HT1080 (cell line): ENCODE measurements around the gene ATP4B. TPM values are rescaled to one million over a fixed set of nuclear protein-coding genes. Genes with fewer than 3 reads are reported as not detected.
"Not testable (repeated sequence)": the region's sequence is repeated elsewhere in the genome, so short reads cannot be mapped to it uniquely, and the experiment has no call there.

Experiments
- DNase-seq: peaks from one replicate; pipeline ENCODE4 v3.0.0-alpha.2; 2015; ENCODE audit warnings: low read depth
- total RNA-seq: library from RNA; depleted of rRNA; stranded (reverse); fragments of >200 nt; shearing (Covaris generic); gene quantifications from 2 replicates; pipeline ENCODE4 v1.2.3, GENCODE V29; 2014

The ATP4B gene
- total RNA-seq, 1 experiment from 2014 or later, result not detected

DNA sequence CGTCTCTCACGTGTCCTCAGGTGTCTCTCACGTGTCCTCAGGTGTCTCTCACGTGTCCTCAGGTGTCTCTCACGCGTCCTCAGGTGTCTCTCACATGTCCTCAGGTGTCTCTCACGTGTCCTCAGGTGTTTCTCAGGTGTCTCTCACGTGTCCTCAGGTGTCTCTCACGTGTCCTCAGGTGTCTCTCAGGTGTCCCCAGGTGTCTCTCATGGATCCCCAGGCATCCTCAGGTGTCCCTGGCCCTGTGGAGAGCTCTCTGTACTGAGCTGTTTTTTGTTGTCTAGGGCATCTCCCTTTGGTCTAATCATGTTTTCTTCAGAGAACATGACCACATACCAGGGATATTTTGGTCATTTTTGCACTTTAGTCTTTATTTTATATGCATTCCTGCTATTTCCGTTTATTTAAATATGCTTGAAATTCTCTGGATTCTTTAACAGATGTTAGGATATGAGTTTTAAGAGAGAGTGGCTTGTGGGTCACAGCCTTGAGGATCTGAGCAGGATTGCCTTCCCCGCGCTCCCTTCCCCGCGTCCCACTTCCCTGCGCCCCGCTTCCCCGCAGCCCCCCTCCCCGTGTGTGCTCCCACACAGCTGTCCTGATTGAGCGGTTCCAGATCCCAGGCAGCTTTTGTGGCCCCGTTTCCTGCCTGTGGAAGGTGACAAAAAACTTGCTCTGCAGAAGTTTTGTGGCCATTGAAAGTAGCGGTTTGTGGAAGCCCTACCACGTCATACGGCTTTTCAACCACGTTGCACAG is 31.9 kb downstream of the ATP4B start:
- no peak for DNase-seq

DNA sequence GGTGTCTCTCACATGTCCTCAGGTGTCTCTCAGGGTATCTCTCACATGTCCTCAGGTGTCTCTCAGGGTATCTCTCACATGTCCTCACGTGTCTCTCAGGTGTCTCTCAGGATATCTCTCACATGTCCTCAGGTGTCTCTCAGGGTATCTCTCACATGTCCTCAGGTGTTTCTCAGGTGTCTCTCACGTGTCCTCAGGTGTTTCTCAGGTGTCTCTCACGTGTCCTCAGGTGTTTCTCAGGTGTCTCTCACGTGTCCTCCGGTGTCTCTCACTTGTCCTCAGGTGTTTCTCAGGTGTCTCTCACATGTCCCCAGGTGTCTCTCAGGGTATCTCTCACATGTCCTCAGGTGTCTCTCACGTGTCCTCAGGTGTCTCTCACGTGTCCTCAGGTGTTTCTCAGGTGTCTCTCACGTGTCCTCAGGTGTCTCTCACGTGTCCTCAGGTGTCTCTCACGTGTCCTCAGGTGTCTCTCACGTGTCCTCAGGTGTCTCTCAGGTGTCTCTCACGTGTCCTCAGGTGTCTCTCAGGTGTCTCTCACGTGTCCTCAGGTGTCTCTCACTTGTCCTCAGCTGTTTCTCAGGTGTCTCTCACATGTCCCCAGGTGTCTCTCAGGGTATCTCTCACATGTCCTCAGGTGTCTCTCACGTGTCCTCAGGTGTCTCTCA is 33.2 kb downstream of the ATP4B start:
- not testable (repeated sequence) for DNase-seq

DNA sequence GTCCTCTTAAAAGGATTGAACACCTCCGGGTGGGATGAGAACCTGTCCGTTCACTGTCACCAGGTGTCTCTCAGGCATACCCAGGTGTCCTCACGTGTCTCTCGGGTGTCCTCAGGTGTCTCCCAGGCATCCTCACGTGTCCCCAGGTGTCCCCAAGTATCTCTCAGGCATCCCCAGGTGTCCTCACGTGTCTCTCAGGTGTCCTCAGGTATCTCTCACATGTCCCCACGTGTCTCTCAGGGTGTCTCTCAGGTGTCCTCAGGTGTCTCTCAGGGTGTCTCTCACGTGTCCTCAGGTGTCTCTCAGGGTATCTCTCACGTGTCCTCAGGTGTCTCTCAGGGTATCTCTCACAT is 33.8 kb downstream of the ATP4B start:
- no peak for DNase-seq

DNA sequence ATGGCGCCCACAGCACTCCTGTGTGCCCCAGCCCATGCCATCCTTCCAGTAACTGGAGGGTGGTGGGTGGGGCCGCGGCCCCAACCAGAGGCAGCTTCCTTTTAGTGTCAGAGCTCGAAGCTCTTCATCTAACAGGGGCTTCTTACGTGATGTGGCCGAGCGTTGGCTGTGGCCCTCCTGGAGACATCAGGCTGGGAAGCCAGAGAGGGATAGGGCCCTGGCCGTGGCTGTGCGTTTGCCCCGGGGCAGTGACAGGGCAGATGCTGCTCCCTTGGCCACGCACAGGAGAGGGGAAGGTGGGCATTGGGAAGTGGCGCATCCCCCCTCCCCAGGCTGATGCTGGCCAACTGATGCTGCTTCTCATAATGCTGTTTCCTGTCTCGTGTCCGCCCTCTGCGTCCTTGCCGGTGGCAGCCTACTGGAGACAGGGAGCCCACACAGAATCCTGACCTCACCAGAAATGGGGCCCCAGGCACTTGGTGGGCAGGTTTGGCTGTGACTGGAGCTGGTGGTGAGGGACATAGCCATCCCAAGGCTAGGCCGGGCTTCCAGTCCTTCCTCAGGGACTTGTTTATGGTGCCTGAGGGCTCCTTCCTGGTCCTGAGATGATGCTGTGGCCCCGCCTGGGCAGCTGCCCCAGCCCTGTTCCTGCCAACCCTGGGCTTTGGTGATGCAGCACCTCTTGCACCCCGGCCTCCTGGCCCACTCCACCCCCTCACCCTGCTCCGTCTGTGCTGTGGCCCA is 34.3 kb downstream of the ATP4B start:
- DNase-seq, result no peak

DNA sequence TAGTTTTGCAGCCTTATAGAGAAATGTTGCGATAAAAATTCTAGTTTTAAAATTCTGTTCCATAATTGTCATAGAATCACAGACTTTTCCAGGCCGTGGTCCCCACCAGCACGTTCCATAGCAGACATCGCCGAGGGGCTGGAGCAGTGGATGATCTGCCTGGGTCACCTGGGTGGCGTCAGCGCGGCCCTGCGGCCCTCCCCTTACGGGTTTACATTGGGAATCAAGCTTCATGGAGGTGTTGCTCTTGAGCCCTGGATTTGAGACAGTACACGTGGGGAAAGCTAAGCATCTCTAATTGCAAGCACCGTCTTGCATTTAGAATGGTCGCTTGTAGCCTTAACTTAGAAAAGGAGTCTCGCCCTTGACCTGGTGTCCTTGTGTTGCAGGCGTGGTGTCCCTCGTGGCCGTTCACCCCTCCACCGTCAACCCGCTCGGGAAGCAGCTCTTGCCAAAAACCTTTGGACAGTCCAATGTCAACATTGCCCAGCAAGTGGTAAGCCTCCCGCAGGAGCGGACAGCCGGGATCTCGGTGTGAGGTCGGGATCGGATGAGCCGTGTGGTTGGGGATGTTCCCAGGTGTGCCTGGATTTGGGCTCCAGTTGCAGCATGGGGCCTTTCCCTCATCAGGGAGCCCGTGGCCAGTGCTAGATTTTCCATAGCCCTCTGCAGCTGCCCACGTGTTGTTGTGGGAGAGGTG is 35.1 kb downstream of the ATP4B start:
- no peak for DNase-seq

DNA sequence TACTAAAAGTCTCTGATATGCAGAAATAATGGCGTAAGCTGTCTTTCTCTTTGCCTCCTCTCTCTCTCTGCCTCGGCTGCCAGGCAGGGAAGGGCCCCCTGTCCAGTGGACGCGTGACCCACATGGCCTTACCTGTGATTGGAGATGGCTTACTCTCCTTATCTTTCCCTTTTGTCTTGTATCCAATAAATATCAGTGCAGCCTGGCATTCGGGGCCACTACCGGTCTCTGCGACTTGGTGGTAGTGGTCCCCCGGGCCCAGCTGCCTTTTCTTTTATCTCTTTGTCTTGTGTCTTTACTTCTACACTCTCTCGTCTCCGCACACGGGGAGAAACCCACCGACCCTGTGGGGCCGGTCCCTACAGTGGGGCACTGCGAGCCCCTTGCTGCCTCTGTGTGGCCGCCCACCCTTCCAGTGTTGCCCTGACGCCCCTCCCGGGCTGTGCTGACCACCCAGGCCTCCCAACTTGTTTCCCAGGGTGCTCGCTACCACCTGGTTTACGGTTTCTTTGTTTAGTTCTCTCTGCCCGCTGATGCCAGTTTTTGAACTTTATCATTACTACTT is 35.9 kb downstream of the ATP4B start:
- DNase-seq, result not testable (repeated sequence)

DNA sequence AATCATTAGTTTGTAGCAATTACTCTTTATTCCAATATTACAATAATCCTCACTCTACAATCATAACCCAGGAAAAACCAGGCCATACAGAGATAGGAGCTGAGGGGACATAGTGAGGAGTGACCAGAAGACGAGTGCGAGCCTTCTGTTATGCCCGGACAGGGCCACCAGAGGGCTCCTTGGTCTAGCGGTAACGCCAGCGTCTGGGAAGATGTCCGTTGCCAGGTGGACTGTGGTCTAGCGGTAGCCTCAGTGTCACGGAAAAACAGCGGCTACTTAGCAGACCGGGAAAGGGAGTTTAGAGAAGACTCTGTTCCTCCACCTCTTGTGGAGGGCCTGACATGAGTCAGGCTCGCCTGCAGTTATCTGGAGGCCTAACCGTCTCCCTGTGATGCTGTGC is 36.5 kb downstream of the ATP4B start:
- peak; percentile 37 for DNase-seq

DNA sequence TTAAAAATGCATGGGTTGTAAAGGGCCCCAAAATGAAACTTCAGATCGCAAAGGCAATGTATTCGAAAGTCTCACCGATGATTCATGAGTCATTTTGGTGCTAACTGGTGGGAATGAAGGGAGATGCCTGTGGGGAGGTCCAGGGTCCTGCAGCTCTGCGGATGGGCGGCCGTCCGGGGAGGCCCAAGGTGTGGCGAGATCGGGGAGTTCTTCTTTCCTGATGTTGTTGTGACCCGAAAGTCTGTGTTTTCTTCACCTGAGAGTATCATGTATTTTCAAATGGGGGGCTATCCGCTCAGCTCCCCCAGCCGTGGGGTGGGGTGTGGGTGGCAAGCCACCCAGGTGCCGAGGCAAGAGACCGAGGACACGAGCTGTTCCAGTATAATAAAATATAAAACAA is 37.0 kb downstream of the ATP4B start:
- no peak for DNase-seq

DNA sequence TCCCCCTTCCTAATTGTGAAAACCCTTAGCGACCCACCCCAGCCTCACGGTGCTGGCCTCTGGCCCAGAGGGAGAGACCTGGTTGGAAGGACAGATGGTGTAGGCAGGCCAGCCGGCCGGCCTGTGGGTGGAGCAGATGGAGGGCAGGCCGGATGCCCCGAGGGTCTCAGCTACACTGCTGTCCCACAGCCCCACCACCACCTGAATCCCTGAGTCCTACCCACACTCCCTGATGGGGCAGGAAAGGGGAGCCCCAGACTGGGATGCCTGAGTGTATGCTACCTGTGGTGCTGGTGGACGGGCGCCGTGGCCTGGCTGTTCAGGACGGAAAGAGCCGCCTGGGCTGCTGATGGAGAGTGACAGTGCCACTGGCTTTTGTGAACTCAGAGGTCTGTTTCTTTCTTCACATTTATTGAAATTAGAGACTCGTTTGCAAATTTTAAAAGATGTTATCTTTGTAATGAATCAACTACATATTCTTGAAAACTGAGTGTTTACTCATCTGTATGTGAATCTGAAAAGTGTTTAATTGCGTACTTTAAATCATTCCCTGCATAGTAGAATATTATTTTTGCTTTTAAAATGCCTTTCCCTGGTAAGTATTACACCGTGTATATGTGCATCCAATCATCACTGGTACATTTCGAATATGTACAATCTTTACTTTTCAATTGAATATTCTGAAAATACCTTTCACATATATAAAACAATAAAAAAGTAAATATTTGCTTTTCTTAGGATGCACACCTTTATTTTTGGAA is 37.8 kb downstream of the ATP4B start:
- DNase-seq, result no peak

DNA sequence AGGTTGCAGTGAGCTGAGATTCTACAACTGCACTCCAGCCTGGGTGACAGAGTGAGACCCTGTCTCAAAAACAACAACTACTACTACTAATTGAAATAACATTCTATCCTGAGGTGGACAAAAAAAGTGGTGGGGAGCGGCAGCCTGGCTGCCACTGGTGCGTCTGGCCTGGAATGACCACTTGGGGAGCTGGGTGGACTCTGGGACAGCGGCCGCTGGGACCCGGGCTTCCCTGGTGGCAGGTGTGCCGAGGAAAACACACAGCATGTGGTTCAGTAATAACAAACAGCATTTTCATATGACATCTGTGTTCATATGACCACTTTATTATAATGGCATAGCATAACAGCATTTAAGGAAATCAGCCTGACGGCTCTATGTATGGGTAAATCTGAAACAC is 39.5 kb downstream of the ATP4B start:
- DNase-seq, result no peak

DNA sequence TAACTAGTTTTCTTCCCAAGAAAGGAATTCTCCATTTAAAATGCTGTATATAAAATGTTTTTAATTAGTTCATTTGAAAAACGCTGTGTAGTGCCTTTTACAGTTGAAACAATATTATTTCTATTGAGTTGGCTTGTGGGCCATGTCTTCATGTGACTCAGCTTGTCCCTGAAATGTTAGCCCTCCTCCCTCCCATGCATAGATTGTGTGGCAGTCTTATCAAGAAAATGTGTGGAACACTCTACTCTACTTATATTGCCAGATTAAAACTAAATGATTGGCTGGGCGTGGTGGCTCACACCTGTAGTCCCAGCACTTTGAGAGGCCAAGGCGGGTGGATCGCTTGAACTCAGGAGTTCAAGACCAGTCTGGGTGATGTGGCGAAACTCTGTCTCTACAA is 40.0 kb downstream of the ATP4B start:
- DNase-seq, result no peak

DNA sequence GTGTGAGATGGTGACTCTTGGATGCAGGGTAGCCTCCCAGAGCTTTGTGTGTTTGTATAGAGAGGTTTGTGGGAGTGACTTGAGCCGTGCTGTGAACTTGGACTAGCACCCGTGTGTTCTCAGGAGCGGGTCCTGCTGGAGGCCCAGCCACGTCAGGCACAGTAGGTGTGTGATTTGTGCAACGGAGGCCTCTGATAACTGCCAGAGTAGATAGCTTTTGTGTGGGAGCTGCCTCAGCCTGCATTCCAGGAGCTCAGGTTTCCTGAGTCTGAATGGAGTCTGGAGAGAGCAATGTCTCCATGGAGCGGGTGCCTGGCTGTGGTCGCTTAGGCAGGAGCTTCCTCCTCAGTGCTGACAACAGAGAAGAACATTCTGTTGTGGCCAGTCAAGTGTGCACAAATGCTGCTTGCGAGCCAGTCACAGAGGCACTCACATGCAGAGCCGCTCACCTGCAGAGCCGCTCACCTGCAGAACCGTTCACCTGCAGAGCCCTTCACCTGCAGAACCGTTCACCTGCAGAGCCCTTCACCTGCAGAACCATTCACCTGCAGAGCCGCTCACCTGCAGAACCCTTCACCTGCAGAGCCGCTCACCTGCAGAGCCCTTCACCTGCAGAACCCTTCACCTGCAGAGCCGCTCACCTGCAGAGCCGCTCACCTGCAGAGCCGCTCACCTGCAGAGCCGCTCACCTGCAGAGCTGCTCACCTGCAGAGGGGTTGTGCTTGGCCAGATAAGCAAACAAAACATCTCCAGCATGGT is 40.8 kb downstream of the ATP4B start:
- DNase-seq, result no peak

DNA sequence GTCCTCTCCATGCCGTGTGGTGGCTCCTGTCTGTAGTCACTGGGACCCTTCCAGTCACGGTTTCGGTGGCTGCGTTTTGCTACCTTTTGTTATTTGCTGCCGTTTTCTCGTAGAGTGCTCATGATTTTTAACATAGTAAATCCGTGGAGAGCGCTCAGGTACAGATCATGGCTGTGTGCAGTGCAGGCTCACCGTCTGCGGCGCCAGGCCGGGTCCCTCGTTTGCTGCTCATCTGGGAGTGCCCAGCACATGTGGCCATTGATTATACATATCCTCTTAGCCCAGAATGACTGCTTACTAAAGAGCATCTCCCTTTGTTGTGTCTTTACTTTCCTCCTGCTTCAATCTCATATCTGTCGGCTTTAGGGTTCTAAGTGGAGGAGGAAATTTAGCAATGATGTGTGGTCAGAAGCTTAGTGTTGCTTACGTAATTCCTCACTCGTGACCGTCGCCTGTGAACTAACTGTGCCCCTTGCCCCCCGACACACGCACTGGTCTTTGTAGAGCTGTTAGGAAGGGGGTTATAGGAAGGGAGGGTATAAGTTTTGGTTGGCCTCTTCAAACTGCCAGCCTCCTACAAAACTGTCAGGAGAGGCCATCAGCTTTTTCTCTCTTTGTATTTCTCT is 41.6 kb downstream of the ATP4B start:
- no peak for DNase-seq

DNA sequence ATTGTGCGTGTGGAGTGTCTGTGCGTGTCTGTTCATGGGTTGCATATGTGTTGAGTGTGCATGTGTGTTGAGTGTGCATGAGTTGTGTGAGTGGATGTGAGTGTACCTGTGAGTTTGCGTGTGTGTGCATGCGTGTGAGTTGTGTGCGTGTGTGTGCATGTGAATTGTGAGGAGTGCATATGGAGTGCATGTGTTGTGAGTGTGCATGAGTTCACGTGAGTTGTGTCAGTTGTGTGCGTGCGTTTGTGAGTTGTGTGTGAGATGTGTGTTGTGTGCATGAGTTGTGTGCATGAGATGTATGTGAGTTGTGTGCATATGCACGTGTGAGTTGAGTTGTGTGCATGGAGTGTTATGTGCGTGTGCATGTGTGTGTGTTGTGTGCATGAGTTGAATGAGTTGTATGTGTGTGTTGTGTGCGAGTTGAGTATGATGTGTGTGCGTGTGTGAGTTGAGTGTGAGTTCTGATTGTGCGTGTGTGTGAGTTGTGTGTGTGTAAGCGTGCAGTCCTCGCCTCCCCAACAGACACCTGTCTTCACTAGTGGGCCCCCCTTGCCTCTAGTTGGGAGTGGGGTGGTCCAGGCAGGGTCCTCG is 44.1 kb downstream of the ATP4B start:
- no peak for DNase-seq

DNA sequence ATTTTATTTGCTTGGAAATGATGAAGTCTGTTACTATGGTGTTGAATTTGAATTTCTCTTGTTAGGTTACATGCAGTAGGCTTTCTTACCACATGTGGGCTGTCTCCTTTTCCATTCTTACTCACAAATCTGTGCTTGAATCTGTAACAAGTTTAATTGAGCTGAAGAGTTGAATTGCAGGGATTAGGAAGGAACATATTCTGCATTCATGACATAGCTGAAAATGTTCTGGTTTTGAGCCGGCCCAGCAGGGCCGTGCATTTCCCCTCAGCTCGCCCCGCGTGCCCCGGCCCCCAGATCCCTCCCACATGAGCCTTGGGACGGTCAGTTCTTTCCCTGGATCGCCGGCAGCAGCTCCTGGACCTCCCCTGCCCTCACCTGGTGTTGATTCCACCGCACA is 45.4 kb downstream of the ATP4B start:
- no peak for DNase-seq

DNA sequence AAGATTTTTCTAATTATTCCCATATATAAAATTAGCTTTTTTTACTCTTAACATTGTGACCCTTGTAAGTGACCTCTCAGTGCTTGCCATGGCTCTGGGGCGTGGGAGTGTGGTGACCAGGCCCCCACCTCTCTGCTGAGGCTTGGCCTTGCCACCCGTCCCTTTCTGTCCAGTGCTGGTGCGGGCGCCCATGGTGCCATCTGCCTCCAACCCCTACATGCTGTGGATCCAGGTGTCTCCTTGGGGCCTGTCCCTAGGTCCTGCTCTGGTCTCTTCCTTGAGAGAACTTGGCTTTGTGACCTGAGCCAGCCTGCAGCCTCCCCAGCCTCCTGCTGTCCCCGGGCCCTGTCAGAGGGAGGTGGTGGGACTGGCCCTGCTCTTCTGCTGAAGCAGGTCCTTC is 46.0 kb downstream of the ATP4B start:
- no peak for DNase-seq

DNA sequence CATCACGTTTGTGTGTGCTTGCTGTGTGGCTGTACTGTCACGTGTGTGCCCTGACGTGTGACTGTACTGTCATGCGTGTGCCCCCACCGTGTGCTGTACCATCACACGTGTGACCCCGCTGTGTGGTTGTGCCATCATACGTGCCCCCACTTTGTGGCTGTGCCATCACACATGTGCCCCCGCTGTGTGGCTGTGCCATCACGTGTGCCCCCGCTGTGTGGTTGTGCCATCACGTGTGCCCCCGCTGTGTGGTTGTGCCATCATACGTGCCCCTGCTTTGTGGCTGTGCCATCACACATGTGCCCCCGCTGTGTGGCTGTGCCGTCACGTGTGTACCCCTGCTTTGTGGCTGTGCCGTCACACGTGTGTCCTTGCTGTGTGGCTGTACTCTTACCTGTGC is 47.7 kb downstream of the ATP4B start:
- DNase-seq, result no peak

DNA sequence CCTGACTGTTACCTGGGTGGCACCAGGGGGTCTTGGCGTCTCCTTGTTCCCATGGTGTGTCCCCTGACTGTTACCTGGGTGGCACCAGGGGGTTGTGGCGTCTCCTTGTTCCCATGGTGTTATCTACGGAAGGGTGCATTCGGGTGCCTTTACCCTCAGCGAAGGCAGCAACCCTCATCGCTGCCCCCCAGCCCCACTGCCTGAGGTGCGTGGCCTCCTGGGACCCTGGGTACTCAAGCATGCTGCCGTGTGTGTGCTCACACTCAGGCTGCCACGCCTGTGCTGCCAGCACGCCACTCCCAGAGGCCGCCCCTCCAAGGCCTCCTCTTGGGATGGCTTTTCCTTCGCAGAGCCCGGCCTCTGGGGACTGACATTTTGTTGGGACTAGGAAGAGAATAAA is 48.4 kb downstream of the ATP4B start:
- no peak for DNase-seq

DNA sequence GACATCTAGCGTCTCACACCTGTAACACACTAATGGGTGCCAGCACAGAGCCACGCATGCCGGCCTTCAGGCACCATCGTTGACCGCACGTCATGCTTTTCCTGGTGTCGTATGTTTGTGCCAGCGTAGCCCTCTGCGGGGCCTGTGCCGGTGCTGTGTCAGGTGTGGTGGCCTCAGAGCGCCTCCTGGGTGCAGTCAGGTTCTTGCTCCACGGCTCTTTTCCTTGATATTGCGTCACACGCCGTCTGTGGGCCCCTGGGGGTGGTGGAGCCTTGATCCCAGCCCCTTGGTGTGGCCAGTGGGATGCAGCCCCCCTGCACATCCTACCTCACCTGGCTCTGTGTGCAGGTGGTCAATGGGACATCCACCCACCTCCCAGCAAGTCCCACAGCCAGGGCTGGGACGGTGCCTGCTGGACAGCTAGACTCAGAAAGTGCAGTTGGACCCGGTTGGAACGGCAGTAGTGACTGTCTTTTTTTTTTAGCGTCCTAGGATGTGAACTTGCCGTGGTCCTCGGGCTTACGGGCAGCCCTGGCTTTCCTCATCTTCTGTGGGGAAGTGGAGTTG is 48.9 kb downstream of the ATP4B start:
- no peak for DNase-seq
